GM18907 (cell line): Measurements from ENCODE around the gene HOXD9.

Experiments used
- ATAC-seq: cut with Tn5 transposase; IDR thresholded peaks from one replicate; pipeline ENCODE4 v1.9.1; 2021; ENCODE audit warnings: mild to moderate bottlenecking, moderate library complexity; ENCODE audit not compliant: unreplicated experiment

The HOXD9 gene

GRCh38 chr2:176124110-176124946 lies 1.8 kb downstream of the HOXD9 start:
- no peak for ATAC-seq

GRCh38 chr2:176124947-176125771 lies 2.6 kb downstream of the HOXD9 start:
- ATAC-seq, result no peak

GRCh38 chr2:176125772-176126054 lies 3.2 kb downstream of the HOXD9 start:
- no peak for ATAC-seq

- ATAC-seq, result no peak
These were observed 4.6 kb downstream of the HOXD9 start for GRCh38 chr2:176126929-176127773.

GRCh38 chr2:176127774-176128072 lies 5.2 kb downstream of the HOXD9 start:
- no peak for ATAC-seq

- ATAC-seq, result no peak
These were observed 5.9 kb downstream of the HOXD9 start for GRCh38 chr2:176128172-176128981.

GRCh38 chr2:176128982-176129796 lies 6.7 kb downstream of the HOXD9 start, which contains the start of gene HOXD8:
HOXD8 (plus strand) TSS chr2:176129705; CDS start chr2:176130367, 662 bp downstream.
- ATAC-seq, result no peak

GRCh38 chr2:176129813-176130146 lies 7.3 kb downstream of the HOXD9 start:
- no peak for ATAC-seq

- ATAC-seq, result no peak
These were observed 7.8 kb downstream of the HOXD9 start for GRCh38 chr2:176130147-176130956.

GRCh38 chr2:176130957-176131847 lies 8.7 kb downstream of the HOXD9 start:
- no peak for ATAC-seq

- no peak for ATAC-seq
These were observed 9.3 kb downstream of the HOXD9 start for GRCh38 chr2:176131848-176132158.

- ATAC-seq, result no peak
These were observed 10.0 kb downstream of the HOXD9 start for GRCh38 chr2:176132205-176133171.

GRCh38 chr2:176133389-176133788 lies 10.9 kb downstream of the HOXD9 start:
- ATAC-seq, result no peak

GRCh38 chr2:176134035-176134434 lies 11.5 kb downstream of the HOXD9 start:
- ATAC-seq, result no peak

- ATAC-seq, result no peak
These were observed 12.5 kb downstream of the HOXD9 start for GRCh38 chr2:176135035-176135440.

GRCh38 chr2:176136374-176137251 lies 14.1 kb downstream of the HOXD9 start:
- no peak for ATAC-seq
